HS-27A (cell line): ENCODE data around the gene IFT80.

Source experiments
- DNase-seq: peaks from one replicate; pipeline ENCODE4 v3.0.0-alpha.2; 2012; ENCODE audit warnings: low read depth, missing footprints

Gene IFT80

GRCh38 chr3:160399125-160400029 is at the start of gene IFT80, which contains the start of gene SMC4:
Gene IFT80 (minus strand): TSS chr3:160399225. CDS start chr3:160384600, 14,625 bp downstream.
Gene SMC4 (plus strand): TSS chr3:160399650. CDS start chr3:160400827, 1,177 bp downstream.
- DNase-seq = peak; percentile 91

DNA sequence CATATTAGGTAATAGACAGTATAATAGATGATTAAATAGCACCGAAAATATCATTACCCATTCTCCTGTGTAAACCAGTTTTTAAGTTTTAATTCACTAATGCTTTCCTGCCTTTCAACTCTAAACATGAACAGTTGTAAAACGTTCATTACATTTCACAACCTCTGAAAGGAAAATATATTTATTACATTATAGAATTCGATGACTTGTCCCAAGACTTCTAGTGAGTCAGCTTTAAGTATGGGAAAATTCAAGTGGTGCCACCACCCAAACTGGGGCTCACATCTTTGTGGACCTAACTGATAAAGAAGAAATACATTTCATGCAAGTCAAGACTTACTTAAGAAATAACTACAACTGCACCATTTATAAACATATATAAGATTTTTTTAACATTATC is 48.5 kb upstream of the IFT80 start:
- DNase-seq = no peak

GRCh38 chr3:160446522-160447056 is 47.6 kb upstream of the IFT80 start:
- DNase-seq = no peak

DNA sequence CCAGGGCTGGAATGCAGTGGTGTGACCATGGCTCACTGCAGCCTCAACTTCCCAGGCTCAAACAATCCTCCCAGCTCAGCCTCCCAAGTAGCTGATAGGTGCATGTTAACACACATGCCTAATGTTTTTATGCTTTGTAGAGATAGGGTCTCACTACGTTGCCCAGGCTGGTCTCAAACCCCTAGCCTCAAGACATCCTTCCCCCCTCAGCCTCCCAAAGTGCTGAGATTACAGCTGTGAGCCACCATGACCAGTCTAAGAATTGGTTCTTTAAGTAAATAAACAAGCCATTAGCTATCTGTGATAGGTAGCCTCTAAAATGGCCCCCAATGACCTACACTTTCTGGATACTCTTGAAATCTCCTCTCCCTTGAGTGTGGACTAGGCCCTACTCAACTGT is 46.8 kb upstream of the IFT80 start:
- no peak for DNase-seq

DNA sequence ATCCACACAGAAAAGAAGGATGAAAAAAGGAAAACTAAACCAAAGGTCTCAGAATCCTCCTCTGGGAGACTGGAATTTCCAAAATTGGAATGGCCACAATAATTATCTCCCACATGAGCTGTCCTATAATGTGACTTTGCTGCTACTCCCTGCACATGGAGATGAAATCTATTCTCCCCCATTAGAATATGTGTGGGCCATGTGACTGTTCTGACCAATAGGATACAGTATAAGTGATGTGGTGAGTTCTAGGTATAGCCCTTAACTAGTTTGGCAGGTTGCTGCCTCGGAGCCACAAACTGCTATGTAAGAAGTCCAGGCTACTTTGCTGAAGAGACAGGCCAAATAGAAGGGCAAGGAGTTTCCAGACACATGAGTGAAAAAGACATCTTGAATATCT is 45.4 kb upstream of the IFT80 start:
- DNase-seq = no peak

- DNase-seq = no peak
Observed at GRCh38 chr3:160440687-160441086, 41.7 kb upstream of the IFT80 start.

GRCh38 chr3:160437083-160437455 is 38.0 kb upstream of the IFT80 start:
- no peak for DNase-seq

- DNase-seq = no peak
Observed at GRCh38 chr3:160435747-160436146, 36.7 kb upstream of the IFT80 start.

DNA sequence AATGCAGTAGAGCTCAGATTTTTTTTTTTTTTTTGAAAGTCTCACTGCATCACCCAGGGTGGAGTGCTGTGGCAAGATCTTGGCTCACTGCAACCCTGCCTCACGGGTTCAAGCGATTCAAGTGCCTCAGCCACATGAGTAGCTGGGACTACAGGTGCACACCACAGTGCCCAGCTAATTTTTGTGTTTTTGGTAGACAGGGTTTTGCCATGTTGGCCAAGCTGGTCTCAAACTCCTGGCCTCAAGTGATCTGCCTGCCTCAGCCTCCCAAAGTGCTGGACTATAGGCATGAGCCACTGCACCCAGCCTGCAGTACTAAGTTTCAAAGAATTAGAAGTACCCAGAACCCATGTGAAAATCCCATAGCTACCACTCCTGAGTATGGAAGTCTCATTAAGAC is 36.1 kb upstream of the IFT80 start:
- DNase-seq = no peak

DNA sequence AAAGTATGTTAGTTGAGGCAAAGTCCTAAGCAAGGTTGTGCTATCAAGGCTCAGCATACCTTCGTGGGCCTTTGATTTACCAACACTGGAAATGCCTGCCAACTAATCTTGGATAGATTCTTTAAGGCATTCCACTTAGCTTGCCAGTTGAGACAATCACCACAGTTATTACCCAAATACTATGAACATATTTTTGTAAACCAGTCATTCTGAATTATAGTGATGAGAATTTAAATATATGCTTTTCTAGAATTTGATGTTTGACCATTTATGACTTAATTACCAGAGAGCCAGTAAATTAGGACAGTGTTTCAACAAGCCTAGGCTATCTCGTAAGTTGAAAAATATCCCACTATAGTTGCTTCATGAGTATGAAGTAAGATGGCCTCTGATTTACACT is 35.0 kb upstream of the IFT80 start:
- no peak for DNase-seq

DNA sequence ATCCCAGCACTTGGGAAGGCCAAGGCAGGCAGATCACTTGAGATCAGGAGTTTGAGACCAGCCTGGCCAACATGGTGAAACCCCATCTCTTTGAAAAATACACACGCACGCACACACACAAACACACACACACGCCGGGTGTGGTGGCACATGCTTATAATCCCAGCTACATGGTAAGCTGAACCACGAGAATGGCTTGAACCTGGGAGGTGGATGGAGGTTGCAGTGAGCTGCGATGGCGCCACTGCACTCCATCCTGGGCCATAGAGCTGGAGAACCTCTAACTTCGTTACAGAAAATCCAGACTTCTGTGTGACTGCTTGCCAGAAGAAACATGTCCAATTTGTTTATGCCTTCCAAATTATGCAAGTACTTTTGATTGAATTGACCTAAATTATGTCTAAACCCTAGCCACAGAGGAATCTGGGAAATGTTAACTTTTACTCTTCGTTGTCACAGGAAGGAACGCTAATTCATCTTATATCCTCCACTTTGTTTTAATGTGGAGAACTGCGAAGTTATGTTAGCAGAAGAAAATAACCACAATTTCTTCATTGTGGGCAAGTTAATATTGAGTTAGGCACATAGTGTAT is 28.9 kb upstream of the IFT80 start:
- no peak for DNase-seq

DNA sequence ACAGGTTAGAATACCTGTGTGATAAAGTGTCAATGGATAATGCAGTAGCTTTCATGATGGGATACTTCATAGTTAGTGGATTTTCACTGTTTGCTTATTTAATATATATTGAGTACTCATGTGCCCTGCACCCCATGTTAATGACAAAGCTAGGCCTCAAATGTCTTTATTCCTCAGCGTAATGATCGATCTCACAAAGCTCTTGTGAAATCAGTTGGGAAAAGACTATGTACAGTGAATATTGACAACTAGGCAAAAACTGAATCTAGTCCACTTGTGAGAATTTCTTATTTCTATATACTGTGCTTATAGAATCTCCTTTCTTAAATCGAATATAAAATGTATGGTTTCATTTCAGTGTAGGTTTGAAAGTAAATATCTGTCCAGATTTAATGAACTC is 18.3 kb upstream of the IFT80 start:
- DNase-seq = no peak

DNA sequence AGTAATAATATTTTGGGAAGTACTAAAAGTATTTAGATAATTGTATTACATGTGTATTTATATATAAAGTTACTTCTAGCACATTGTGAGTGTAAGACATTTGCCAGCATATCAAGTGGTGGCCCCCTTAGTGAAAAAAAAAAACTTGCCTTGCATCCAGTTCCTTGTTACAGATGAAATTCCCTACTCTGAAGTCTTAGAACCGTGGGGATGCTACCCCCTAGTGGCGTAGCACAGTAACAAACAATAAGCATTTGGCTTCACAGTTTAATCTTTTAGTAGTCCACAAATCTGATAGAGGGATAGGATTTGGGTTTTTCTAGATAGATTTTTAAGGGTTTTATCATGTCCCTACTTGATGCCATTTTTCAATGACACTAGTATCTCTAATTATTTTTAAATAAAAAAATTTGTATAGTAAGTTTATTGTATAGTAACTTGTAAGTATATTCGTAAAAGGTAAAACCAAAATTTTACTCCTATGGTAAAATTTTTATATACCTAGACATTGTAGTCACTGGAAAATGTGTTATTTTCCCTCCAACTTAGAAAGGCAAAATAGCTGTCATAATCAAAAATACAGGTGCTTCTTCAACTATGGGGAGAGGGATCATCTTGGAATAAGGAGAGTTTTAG is 14.7 kb upstream of the IFT80 start:
- no peak for DNase-seq

DNA sequence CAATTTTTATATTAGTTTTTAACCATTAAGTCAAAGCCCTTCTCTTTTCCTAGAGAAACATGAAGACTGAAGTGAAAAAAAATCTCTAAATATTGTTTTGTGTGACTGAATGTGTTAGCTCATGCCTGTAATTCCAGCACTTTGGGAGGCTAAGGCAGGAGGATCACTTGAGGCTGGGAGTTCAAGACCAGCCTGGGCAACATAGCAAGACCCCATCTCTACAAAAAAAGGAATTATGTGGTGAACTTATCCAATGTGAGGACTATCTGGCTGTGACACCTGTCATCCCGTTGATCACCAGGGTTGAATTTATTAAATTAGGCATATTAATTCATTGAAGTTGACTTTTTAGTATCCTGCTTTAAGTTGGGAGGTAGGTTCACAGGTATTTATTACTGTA is 13.5 kb upstream of the IFT80 start:
- no peak for DNase-seq

DNA sequence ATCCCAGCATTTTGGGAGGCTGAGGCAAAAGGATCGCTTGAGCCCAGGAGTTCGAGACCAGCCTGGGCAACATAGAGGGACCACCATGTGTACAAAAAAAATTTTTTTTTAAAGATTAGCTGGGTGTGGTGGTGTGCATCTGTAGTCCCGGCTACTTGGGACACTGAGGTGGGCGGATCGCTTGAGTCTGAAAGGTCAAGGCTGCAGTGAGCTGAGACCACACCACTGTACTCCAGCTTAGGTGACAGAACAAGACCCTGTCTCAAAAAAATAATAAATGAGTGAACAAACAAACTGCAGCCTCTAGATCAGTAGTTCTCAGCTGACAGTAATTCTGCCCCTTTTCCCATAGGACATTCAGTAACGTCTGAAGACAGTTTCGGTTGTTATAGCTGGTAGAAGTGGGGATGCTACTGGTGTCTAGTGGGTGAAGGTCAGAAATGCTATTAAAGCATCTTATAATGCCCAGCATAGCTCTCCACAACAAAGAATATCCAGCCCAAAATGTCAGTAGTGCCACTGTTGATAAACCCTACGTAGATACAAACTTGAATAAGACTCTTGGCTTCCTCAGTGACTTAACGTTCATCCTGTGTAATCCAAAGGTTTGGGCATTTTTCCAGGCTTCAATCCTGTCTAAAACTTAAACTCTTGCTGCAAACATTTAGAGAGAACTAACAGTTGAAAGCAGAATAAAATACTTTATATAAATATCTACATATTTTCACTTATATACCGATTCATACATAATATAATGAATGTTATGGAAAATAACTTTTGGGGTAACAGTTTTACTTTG is 11.0 kb upstream of the IFT80 start:
- no peak for DNase-seq

GRCh38 chr3:160403796-160404470 is 4.9 kb upstream of the IFT80 start:
- DNase-seq = no peak

GRCh38 chr3:160403028-160403545 is 4.1 kb upstream of the IFT80 start:
- no peak for DNase-seq

- no peak for DNase-seq
Observed at GRCh38 chr3:160402221-160403027, 3.4 kb upstream of the IFT80 start.

- no peak for DNase-seq
Observed at GRCh38 chr3:160401291-160402095, 2.5 kb upstream of the IFT80 start.
